ENCODE measurements around the gene RETNLB.

The RETNLB gene, protein sequence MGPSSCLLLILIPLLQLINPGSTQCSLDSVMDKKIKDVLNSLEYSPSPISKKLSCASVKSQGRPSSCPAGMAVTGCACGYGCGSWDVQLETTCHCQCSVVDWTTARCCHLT

DNA sequence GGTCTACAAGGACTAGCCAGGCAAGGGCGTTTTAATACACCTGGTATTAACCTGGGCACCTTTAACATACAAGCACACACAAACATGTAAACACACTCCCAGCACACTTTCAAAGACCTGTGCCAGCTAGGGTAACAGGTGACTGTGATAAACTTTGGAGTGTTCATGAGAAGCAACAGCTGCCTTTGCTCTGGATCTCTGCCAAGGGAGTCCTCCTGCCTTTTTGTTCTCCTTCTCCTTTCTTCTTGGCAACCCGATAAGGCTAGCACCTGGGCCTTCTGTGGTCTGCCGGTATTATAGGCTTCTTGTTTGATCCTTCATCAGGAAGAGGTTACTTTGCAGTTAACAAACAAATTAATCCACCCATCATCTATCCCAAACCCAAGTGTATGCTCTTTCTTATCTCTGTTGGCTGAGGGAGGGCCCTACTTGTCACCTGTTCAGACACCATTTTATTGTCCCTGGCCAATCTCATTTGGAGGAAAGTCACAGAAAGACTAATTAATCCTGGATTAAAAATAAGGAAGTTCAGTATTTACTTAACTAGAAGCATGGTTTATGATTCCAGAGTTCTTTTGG lies at the start of gene RETNLB:
Gene RETNLB (minus strand): TSS at position 7 of the 579 bp plus-strand sequence. CDS start 225 bp downstream, outside the sequence.
- DNase-seq (ENCODE audit: low read depth): no peak

DNA sequence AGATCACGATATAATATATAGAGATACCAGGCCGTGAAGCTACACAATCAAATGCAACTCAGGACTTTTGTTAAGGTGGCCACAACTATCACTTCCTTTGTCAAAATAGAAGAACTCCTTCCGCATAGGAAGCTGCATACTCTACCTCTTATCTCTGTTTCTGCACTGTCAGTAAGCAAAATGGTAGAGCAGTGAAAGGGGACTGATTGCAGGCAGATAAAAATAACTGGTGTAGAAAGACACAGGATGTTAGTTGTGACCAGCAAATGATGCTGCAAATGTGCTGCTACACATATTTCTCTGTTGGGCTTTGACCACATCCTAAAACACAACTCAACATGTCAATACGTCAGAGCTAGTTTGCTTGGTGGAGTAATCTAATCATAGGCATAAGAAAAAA lies 49.1 kb upstream of the RETNLB start:
- no peak for DNase-seq (ENCODE audit: low read depth)

DNA sequence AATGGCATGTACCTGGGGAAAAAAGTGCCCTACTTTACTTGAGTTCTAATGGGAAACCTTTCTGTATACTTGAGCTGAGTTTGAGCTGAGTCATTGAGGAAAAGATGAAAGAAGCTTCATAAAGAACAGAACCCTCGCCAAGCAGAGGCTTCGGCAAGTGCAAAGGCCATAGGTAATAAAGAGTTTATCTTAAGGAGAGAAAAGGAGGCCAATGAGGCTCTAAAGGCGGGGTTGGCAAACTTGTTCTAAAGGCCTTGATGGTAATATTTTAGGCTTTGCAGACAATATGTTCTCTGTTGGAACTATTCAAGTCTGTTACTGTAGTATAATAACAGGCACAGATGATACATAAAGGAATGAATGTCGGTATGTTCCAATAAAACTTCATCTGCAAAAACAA lies 47.8 kb upstream of the RETNLB start:
- DNase-seq (ENCODE audit: low read depth): no peak

DNA sequence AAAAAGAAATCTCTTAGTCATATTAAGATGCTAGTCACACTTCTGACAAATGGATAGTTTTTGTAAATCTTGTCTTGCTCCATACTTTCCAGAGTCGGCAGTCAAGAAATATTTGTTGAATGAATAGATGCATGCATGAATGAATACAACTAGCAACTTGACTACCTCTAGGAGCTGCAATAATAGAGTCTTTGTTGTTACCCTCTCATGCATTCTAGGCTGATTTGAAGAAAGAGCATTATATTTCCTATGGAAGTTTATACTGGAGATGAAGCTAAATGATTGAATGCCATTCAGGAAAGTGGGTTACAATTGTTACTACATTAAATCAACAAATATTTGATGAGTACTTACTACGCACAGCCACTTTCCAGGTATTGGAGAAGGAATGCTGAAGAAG lies 47.2 kb upstream of the RETNLB start:
- no peak for DNase-seq (ENCODE audit: low read depth)

DNA sequence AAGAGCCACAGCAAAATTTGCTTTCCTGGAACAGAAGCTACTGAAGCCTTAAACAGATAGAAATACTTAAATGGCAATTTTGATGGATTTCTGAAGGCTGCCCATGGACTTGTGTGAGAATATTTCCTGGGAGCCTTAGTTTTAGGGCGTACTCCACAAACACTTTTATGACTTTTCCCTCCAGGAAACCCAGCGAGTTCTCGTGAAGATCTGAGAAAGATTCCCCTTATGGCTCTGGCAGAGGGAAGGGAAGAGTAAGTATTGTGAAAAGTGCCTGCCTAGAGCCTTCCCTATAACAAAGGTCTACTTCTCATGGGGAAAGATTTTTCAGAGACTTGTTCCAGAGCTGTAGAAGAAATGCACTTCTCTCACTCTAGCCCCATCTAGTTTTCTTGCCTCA lies 34.3 kb upstream of the RETNLB start:
- no peak for DNase-seq (ENCODE audit: low read depth)

DNA sequence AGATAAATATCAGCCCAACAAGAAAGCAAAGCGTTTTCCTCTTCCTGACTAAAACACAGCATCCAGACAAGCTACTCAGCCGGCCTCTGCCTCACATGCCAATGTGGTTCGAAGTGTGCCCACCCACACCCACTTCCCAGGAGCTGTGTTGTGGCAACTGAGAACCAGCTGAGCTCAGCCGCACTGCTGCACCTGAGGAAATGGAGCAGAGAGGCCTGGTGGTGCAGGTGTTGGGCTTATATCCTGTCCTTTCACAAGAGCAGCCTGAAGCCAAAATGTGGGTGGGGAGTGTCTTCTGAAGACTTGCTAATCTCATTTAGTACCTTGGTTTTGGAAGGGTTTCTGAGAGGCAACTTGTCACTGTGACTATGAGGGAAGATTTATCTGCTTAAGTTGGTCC lies 23.0 kb upstream of the RETNLB start:
- no peak for DNase-seq (ENCODE audit: low read depth)

DNA sequence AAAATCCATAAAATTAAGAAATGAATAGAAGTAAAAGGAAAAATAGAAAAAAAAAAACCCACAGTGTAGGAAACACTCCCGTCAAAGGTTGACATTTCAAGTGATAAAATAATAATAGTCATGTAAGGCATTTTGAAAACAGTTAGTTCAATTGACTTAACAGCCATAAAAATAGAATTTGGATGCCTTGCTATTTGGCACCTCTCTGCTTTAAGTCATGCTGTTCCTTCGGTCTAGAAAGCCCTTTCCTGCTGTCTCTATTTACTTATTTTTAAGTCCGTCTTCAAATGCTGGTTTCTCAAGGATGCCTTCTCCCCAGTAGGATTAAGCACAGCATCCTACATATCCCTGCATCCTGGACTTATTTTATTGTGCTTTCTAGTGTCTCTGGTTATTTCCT lies 22.3 kb upstream of the RETNLB start:
- no peak for DNase-seq (ENCODE audit: low read depth)

DNA sequence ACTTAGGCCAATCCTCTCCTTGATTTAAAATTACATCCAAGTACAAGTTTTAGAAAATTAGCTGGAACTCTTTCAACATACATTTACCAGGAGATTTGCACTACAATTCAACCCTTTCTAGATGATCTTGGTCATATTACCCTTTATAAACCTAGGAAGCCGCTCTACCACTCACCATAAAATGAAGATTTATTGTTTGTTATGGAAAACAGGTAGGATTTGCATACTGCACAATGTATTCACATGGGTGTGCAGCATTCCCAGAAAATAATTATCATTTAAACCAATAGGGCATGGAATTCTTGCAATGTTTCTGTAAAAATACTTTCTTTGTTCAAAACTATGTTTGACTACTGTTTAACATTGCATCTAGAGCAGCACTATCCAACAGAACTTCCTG lies 18.4 kb upstream of the RETNLB start:
- DNase-seq (ENCODE audit: low read depth): no peak

DNA sequence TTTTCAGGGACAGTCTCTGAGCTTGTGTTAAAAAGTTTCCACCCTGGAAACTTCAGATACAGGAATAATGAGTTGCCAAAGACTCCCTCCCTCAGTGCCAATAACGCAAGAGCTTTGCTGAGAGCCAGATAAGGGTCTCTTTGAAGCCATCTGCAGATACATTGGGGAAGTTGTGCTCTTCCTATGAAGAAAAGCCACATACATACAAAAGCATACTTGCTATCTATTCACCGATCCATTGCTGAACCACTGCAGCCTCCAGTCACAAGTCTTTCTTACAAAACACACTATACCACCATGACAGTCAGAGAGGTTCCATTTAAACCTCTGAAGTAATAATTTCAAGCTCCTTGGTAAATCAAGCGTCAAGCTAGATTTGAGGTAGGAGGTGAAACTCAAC lies 10.0 kb upstream of the RETNLB start:
- no peak for DNase-seq (ENCODE audit: low read depth)

DNA sequence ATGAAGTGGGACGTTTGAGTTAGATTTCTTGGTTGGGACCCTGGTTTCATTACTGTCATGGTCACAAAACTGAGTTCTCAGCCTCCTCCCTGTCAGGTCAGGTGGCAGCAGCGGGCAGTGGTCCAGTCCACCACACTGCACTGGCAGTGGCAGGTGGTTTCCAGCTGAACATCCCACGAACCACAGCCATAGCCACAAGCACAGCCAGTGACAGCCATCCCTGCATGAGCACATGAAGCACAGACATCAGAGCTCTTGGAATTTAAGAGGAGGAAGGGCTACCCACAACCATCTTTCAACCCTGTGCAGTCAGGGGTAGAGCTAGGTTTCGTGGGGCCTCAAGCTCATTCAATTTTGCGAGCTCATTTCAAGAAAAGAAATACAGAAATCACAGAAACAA lies 1.5 kb downstream of the RETNLB start:
- no peak for DNase-seq (ENCODE audit: low read depth)

DNA sequence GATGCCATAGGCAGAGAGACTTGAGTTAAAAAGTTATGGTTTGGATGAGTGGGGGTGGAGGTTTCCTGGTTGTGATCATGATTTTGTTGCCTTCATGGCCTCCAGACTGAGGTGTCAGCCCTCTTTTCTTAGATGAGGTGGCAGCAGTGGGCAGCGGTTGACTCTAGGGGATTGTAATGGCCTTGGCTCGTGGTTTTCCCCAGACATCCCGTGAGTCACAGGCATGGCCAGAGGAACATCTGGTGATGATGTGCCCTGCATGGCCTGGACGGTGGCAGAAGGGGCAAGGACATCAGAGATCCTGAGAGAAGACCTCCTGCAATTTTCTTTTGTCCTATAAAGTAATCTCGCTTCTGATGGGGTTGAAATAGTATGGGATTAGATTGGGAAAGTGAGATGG lies 12.4 kb downstream of the RETNLB start:
- DNase-seq (ENCODE audit: low read depth): no peak

DNA sequence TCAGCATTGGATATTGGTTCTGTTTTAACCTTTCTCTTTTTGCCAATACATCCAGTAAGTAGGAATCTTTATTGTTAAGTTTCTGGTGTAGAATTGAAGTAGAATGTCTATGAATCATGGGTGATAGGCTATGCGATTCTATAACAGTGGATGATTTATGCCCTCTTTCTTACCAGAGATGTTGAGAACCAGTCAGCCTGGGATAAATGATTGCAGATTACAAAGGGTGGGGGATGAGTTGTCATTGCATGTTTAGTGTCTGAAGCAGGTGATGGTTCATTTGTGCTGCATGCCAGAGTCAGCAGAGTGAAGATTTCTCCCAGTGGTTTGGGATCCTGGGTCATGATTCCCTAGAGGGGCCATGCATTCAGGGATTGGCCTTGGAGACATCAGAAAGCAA lies 14.3 kb downstream of the RETNLB start:
- DNase-seq (ENCODE audit: low read depth): no peak

DNA sequence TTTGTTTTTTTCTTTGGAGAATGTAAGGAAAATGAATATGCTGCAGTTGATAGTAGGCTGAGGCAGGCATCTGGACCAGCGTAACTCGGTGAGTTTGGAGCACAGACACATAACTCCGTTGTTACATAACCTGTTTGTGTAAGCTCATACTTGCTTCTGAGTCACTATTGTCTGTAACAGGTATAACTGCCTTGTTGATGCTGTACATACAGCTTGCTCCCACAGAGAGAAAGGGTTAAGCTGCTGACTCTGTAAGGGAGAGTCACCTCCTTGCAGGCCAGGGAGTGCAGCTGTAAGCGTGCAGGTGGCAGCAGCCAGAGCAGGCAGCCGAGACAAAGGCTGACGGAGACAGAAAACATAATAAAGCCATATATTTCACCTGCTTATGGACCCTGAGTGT lies 20.4 kb downstream of the RETNLB start:
- DNase-seq (ENCODE audit: low read depth): no peak

DNA sequence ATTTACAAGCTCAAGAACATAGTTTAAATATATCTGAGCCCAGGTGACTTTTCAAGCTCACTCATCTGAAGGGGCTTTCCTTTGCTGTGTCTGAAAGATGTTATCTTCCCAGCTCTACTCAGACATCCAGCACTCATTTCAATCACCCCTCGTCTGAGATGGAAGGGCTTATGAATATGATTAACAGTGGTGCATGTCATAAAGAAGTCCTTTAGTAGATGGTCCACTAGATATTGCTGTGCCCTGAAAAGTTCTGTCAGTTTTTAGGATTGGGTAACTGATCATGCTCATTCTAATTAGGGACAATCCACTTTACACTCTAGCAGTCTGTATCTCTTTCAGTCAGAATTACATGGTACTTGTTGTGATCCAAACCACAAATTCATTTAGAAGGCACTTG lies 28.3 kb downstream of the RETNLB start:
- DNase-seq (ENCODE audit: low read depth): no peak

DNA sequence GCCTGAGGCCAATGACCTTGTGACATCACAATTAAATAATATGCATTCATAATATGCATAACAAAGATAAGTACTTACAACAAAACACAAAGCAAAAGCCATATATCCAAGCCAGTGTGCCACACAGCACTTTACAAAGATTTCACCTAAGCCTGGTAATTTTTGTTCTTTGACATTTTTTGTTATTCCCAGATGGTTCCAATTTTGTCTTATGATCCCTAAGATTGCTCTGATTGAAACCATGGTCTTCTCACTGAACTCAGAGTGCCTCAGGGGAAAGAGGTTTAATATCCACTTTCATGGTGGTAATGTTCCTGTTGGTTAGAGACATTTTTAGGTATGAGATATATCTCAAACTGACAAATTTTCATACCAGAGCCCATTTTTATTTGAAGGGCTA lies 29.1 kb downstream of the RETNLB start:
- DNase-seq (ENCODE audit: low read depth): no peak

DNA sequence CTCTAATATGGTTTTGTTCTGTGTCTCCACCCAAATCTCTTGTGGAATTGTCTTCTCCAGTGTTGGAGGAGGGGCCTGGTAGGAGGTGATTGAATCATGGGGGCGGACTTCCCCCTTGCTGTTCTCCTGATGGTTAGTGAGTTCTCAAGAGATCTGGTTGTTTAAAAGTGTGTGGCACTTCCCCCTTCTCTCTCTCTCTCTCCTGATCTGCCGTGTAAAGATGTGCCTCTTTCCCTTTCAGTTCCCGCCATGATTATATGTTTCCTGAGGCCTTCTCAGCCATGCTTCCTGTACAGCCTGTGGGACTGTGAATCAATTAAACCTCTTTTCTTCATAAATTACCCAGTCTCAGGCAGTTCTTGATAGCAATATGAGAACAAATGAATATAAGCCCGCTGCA lies 33.1 kb downstream of the RETNLB start:
- no peak for DNase-seq (ENCODE audit: low read depth)

DNA sequence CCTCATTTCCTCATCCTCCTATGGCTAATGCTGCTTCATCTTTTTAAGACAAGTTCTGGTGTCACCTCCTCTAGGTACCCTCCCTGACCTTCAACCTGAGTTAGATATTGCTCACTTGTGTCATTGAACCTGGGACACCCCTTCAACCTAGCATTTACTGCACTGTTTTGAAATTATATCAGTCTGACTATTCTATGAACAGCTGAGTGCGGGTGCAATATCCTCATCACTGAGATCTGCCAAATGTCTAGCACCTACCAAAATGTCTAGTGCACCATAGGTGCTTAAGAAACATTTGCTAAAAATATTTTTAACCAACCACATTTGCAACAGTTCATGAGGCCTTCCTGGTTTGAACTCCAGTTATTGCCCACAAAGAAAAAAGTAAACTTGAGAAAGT lies 34.5 kb downstream of the RETNLB start:
- no peak for DNase-seq (ENCODE audit: low read depth)

DNA sequence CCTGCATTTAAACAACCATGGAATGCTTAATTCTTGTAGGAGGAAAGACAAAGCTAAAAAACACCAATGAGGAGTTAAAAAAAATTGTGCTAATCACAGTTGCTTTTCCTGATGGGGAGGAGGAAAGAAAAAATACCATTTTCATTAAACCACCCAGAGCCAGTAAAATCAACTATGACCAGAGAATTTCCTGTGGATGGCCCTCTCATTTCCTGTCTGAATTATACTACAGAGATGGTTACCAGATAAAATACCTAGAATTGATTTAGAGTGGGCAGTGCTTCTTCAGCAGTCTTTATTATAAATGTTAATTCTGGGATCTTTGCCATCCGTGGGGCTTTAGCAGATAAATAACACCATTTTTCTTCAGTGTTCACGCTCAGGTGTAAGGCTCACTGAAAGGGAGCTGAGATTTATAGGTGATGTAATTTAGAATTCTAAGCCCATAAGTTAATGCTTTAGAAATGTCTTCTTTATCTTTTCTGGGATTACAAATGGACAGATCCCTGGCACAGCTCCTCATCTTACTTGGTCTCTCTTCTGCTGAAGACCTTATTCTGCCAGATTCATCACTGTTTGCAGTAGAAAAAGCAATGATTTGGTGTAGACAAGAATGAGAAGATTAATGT lies 37.9 kb downstream of the RETNLB start:
- no peak for DNase-seq (ENCODE audit: low read depth)

DNA sequence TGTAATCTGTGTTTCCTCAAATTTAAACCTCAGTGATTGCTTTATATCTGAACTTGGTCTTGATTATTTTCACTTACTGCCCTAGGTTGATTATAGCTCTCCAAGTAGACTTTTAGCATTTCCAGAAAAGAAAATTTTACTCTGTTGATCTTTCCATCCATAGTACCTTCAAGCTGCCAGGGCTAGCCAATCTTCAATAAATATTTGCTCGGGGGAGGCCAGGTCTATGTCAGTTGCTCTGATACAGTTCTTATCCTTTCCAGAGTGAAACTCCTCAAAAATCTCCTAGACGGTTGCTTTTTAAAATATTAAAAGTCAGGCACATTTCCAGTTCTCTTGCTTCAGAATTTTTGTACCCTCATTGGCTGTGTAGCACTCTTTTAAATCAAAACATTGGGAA lies 38.8 kb downstream of the RETNLB start:
- no peak for DNase-seq (ENCODE audit: low read depth)

DNA sequence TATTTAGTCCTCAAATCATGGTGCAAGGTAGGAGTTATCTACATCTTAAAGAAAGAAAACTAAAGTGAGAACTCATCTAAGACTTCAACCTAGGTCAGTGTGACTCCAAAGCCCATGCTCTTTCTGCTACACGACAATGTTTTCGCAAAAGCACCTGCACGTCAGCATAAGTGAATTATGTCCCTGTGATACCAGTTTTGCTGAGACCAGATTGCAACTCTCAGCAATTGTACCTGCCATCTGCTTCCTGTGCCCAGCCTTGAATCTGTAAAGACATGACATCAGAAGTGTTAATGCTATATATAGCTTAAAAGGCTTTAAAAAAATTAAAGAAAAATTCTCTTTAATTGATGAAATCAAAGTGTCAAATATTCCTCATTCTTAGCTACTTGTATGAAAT lies 43.4 kb downstream of the RETNLB start:
- no peak for DNase-seq (ENCODE audit: low read depth)

DNA sequence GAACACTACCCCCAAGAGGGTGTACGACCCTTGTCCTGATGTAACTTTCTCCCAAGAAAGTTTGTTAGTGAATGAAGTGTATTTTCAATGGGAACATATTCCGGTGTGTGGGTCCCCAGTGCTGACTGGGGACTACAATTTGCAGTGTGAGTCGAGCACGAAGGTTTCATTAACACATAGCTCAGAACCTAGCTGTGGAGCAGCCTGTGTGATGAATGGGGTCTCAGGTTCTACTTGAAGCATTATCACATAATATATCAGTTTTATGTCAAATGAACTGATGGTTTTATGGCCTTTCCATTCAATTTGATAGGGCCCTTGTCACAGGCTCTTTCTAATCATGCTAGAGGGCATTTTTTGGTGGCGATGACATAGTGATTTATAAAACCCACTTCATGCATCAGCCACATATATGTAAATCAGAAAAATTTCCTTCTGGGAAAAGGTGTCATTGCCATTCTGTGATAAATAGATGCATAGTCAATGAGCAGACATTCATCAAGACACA lies 44.1 kb downstream of the RETNLB start:
- DNase-seq (ENCODE audit: low read depth): no peak

All from fibroblast of the conjunctiva (primary cell).